ENCODE results near the gene FGD5. TPM values are rescaled to one million over a fixed set of nuclear protein-coding genes. Genes with fewer than 3 reads are reported as not detected.

The FGD5 gene
- total RNA-seq, 1 donor from 2014 or later, result 16.2 TPM

GRCh38 chr3:14946236-14946635 lies 127.5 kb downstream of the FGD5 start:
- TF ChIP-seq POLR2AphosphoS5 (IDR thresholded peaks at IDR 0.05; ENCODE audit: insufficient read depth in 1 of 2, low read depth in 1 of 2), result no peak
- TF ChIP-seq CTCF (IDR thresholded peaks at IDR 0.05), result no peak
- no peak for TF ChIP-seq POLR2A (IDR thresholded peaks at IDR 0.05)
- Histone ChIP-seq H3K4me3 (peak overlapping the region; percentile 89 to 96), H3K36me3 (peaks cover 0 to 23% of the 10 kb centered on the region in 2 donors), H3K4me1 (peaks cover 38% of the 10 kb centered on the region), H3K9me3 (no peaks in the 10 kb centered on the region), H3K27me3 (no peaks in the 10 kb centered on the region), H3K27ac (no peak overlapping the region)
- intact Hi-C loops (cut with DNase I), result no loop called here
- no peak for DNase-seq (ENCODE audit: extremely low spot score in 2 of 2)

DNA sequence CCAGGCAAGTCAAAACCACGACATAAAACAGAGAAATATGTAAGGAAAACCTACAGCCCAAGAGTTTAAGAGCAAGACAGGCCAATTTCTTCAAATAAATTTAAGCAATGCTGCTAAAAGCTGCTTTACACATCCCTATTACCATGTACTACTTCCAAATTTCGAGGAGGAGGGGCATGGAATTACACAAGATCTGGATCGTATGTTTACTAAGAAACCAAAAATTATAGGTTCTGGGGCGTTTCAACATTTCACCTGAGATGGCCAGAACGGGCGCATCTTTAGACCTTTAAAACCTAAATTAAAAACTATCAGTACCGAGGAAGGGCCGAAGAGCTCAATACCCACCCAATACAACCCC lies 128.0 kb downstream of the FGD5 start:
- H3K9me3 ChIP-seq, result no peaks in the 10 kb centered on the region
- intact Hi-C loops (cut with DNase I), result no loop called here
- no peak for DNase-seq (ENCODE audit: extremely low spot score in 2 of 2)
- peak overlapping the region; percentile 96 for H3K27ac ChIP-seq
- peaks cover 38% of the 10 kb centered on the region for H3K4me1 ChIP-seq
- no peaks in the 10 kb centered on the region for H3K27me3 ChIP-seq
- TF ChIP-seq CTCF (IDR thresholded peaks at IDR 0.05), result no peak
- TF ChIP-seq POLR2AphosphoS5 (IDR thresholded peaks at IDR 0.05; ENCODE audit: insufficient read depth in 1 of 2, low read depth in 1 of 2), result no peak
- TF ChIP-seq POLR2A (IDR thresholded peaks at IDR 0.05), result no peak
- H3K36me3 ChIP-seq, result peaks cover 0 to 23% of the 10 kb centered on the region in 2 donors
- peak overlapping the region; percentile 89 to 96 for H3K4me3 ChIP-seq

GRCh38 chr3:14947100-14947885 lies 128.5 kb downstream of the FGD5 start, which contains the start of gene NR2C2:
NR2C2 (plus strand) TSS chr3:14947583; CDS start chr3:15003915, 56,332 bp downstream.
- H3K9me3 ChIP-seq, result no peaks in the 10 kb centered on the region
- H3K4me1 ChIP-seq, result peaks cover 38% of the 10 kb centered on the region
- peak in 1 of 2 donors; percentile 78 for TF ChIP-seq POLR2A (IDR thresholded peaks at IDR 0.05)
- peak in 1 of 2 donors; percentile 80 for TF ChIP-seq POLR2AphosphoS5 (IDR thresholded peaks at IDR 0.05; ENCODE audit: insufficient read depth in 1 of 2, low read depth in 1 of 2)
- TF ChIP-seq CTCF (IDR thresholded peaks at IDR 0.05), result no peak
- H3K27me3 ChIP-seq, result no peaks in the 10 kb centered on the region
- H3K27ac ChIP-seq, result peak within 1 kb of the TSS; percentile 96
- DNase-seq (ENCODE audit: extremely low spot score in 2 of 2), result no peak
- peaks cover 0 to 23% of the 10 kb centered on the region in 2 donors for H3K36me3 ChIP-seq
- intact Hi-C loops (cut with DNase I), result no loop called here
- H3K4me3 ChIP-seq, result peak within 1 kb of the TSS; percentile 89 to 96

DNA sequence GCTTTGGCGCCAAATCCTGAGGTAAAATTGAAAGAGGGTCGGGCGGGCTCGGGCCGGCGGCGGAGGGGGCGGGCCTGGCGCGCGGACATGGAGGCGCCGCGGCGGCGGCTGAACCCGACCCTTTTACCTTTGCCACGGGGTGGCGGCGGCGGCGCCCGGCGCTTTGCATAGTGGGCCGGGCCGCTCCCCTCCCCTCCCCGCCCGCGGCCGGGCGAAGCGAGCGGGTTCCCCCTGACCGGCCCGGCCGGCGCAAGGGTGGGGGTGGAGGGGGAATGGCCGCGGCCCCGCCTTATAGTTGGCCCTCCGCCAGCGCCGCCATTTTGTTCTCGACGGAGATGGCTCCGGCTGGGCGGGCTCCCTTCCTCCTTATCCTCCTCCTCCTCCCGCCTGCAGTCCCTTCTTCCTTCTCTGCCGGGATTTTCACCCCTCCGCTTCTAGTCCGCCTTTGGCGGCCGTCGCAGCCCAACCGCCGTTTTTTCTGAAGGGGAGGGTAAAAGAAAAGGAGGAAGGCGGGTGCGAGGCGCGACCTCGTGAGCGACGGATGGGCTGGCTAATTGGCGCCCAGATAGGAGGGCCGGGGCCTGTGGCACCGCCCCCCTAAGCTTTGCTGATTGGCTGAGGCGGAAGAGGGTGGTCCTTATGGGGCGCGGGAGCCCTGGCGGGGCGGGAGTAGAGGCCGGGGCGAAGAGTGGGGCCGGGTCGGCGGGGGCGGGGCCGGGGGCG lies 129.3 kb downstream of the FGD5 start:
- Histone ChIP-seq H3K36me3 (peaks cover 0 to 23% of the 10 kb centered on the region in 2 donors), H3K4me1 (peaks cover 38% of the 10 kb centered on the region), H3K27me3 (no peaks in the 10 kb centered on the region), H3K4me3 (peak overlapping the region; percentile 89 to 96), H3K27ac (peak overlapping the region; percentile 96), H3K9me3 (no peaks in the 10 kb centered on the region)
- TF ChIP-seq POLR2A (IDR thresholded peaks at IDR 0.05) (no peak), POLR2AphosphoS5 (IDR thresholded peaks at IDR 0.05; ENCODE audit: insufficient read depth in 1 of 2, low read depth in 1 of 2) (peak; percentile 64 to 87)
- DNase-seq (ENCODE audit: extremely low spot score in 2 of 2), result peak; percentile 97 to 98
- intact Hi-C loops (cut with DNase I), result no loop called here

GRCh38 chr3:14948609-14949038 lies 129.9 kb downstream of the FGD5 start:
- TF ChIP-seq CTCF (IDR thresholded peaks at IDR 0.05) (no peak), POLR2AphosphoS5 (IDR thresholded peaks at IDR 0.05; ENCODE audit: insufficient read depth in 1 of 2, low read depth in 1 of 2) (no peak), POLR2A (IDR thresholded peaks at IDR 0.05) (no peak)
- H3K27ac ChIP-seq, result peak overlapping the region; percentile 96
- H3K4me1 ChIP-seq, result peaks cover 34% of the 10 kb centered on the region
- intact Hi-C loops (cut with DNase I), result no loop called here
- no peaks in the 10 kb centered on the region for H3K27me3 ChIP-seq
- DNase-seq (ENCODE audit: extremely low spot score in 2 of 2), result no peak
- peaks cover 0 to 19% of the 10 kb centered on the region in 2 donors for H3K36me3 ChIP-seq
- peak overlapping the region; percentile 89 to 96 for H3K4me3 ChIP-seq
- no peaks in the 10 kb centered on the region for H3K9me3 ChIP-seq

Measured in vagina (tissue), 2 donors.